NCI-H1092 treated with DMSO at 0.1 percent for 48 hours (cell line): ENCODE measurements around the gene BSN.

Experiments
- DNase-seq: peaks from one replicate; lab custom pipeline; 2025; lab: John Stamatoyannopoulos, UW

The BSN gene

GRCh38 chr3:49629451-49629850, 75.2 kb downstream of the BSN start:
- DNase-seq: no peak

- DNase-seq: no peak
These were observed 75.6 kb downstream of the BSN start for GRCh38 chr3:49629866-49630265.

- DNase-seq: no peak
These were observed 76.5 kb downstream of the BSN start for GRCh38 chr3:49630784-49631183.

DNA sequence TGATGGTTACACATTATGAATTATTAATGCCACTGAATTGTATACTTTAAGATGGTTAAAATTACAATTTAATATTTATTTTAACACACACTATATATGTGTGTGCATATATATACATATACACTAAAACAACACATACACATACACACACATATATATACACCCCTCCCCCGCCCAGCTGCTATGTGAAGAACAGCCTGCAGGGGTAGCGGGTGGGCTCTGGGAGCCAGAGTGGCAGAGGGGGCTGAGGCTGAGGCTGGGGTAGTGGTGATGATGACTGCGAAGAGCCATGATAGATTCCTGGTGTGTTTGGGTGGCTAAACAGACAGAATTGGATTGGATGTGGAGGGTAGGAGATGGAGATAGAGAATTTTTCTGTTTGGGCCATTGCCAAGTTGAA, 80.5 kb downstream of the BSN start:
- DNase-seq: no peak

- no peak for DNase-seq
These were observed 82.8 kb downstream of the BSN start for GRCh38 chr3:49636883-49637609.

DNA sequence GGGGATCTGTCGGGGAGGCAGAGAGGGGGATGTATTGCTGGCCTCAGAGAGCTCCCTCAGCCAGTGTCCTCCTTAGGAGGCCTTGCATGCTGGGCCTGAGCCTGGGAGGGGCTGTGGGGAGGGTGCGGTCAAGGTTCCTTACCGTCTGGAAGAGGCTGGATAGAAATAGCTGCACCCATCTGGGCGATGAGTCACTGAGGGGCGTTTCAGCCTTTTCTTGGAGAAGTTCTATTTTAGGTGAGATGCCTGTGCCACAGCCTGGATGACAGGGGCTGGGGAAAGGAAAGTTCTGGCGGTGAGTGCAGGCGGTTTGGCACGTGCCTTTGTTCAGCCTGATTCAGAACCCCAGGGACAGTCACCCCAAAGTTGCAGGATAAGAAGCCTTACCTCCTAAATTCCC, 84.2 kb downstream of the BSN start:
- DNase-seq: no peak

GRCh38 chr3:49639551-49639950, 85.3 kb downstream of the BSN start:
- DNase-seq: no peak

GRCh38 chr3:49641292-49641691, 87.0 kb downstream of the BSN start:
- no peak for DNase-seq

DNA sequence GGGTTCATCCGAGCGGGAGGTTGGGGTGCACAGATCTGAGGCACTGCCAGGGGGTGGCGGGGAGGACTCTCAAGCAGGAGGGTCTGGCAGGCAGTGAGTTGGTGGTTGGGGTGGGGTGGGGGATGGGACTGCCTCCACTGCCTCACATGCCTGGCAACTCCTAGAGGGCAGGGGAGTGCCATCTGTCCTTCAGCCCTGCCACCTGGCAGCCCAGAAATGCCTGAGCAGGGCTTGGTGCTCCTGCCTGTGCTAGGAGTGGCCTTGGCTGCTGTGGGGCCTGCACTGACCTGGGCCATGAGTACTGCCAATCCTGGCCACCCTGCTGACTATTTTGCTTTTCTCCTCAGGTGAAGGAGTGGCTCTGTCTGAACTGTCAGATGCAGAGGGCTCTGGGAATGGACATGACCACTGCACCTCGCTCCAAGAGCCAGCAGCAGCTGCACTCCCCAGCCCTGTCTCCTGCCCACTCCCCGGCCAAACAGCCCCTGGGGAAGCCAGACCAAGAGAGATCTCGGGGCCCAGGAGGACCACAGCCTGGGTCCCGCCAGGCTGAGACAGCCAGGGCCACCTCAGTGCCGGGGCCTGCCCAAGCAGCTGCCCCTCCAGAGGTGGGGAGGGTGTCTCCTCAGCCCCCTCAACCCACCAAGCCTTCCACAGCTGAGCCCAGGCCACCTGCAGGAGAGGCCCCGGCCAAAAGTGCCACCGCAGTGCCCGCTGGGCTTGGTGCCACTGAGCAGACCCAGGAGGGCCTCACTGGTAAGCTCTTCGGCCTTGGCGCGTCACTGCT, 87.8 kb downstream of the BSN start:
- no peak for DNase-seq

DNA sequence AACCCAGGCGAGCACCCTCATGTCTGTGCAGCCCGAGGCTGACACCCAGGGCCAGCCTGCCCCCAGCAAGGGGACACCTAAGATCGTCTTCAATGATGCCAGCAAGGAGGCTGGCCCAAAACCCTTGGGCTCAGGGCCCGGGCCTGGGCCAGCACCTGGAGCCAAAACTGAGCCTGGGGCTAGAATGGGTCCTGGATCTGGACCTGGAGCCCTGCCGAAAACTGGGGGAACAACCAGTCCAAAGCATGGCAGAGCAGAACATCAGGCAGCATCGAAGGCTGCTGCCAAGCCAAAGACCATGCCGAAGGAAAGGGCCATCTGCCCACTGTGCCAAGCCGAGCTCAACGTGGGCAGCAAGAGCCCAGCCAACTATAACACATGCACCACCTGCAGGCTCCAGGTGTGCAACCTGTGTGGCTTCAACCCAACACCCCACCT, 88.5 kb downstream of the BSN start:
- no peak for DNase-seq

DNA sequence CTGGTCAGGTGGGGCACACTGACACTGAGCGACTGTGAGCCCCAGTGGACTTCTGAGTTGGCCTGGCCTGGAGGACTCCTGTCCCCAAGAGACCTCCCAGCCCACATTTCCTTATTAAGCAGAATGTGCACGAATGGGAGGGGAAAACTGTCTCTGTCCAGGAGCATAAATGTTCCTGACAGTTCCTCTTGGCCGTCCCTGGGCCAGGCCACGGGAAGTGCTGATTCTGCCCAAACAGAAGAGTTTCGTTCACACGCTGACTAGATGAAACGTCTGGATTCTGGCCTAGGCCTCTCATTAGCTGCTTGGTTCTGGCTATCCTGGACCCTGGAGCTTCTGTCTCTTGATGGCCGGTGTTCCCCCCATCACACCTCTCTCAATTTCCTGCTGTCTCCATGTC, 90.4 kb downstream of the BSN start:
- no peak for DNase-seq

DNA sequence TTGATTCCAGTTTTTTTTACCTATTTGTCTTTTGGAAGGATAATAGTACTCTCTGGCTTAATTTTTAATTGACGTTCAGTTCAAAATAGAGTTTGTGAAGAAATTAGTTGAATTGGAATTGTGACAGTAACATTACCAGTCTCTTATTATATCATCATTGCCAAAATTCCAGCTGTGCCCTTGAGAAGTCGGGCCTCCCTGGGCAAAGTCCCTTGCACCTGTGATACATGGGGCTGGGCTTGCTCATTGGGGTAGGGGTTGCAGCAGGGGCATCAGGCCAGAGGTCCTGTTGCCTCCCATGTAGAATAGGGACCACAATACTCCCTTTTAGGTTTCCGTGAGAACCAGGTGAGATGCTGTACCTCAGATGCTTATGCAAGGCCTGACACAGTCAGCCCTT, 92.0 kb downstream of the BSN start:
- DNase-seq: no peak

GRCh38 chr3:49647741-49648140, 93.5 kb downstream of the BSN start:
- no peak for DNase-seq

GRCh38 chr3:49648354-49649019, 94.2 kb downstream of the BSN start:
- no peak for DNase-seq

GRCh38 chr3:49649576-49649975, 95.3 kb downstream of the BSN start:
- no peak for DNase-seq

GRCh38 chr3:49650177-49650576, 95.9 kb downstream of the BSN start:
- DNase-seq: no peak

- no peak for DNase-seq
These were observed 96.4 kb downstream of the BSN start for GRCh38 chr3:49650637-49651036.

DNA sequence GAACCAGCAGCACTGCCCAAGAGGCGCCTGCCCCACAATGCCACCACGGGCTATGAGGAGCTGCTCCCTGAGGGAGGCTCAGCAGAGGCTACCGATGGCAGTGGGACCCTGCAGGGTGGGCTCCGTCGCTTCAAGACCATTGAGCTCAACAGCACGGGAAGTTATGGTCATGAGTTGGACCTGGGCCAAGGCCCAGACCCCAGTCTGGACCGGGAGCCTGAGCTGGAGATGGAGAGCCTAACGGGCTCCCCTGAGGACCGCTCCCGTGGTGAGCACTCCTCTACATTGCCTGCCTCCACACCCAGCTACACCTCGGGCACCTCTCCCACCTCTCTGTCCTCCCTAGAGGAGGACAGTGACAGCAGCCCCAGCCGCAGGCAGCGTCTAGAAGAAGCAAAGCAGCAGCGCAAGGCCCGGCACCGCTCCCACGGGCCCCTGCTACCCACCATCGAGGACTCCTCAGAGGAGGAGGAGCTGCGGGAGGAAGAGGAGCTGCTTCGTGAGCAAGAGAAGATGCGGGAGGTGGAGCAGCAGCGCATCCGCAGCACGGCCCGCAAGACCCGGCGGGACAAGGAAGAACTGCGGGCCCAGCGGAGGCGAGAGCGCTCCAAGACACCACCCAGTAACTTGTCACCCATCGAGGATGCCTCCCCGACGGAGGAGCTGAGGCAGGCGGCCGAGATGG, 98.1 kb downstream of the BSN start:
- no peak for DNase-seq

DNA sequence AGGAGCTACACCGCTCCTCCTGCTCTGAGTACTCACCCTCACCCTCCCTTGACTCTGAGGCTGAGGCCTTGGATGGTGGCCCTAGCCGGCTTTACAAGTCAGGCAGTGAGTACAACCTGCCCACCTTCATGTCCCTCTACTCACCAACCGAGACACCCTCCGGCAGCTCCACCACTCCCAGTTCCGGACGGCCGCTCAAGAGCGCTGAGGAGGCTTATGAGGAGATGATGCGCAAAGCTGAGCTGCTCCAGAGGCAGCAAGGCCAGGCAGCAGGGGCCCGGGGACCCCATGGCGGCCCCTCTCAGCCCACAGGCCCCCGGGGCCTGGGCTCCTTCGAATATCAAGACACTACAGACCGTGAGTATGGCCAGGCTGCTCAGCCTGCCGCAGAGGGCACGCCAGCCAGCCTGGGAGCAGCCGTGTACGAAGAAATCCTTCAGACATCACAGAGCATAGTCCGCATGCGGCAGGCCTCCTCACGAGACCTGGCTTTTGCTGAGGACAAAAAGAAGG, 98.7 kb downstream of the BSN start:
- DNase-seq: no peak

DNA sequence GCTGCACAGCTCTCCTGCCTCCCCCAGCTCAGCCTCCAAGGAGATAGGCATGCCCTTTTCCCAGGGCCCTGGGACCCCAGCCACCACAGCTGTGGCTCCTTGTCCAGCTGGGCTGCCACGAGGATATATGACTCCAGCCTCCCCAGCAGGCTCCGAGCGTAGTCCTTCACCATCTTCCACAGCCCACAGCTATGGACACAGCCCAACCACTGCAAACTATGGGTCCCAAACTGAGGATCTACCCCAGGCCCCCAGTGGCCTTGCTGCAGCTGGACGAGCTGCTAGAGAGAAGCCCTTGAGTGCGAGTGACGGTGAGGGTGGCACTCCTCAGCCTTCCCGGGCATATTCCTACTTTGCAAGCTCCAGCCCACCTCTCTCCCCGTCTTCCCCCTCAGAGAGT, 99.3 kb downstream of the BSN start:
- no peak for DNase-seq

GRCh38 chr3:49654176-49654825, 100.0 kb downstream of the BSN start:
- no peak for DNase-seq
